Breast epithelium (tissue), 4 donors: ENCODE data around the gene PDE10A. TPM values are rescaled to one million over a fixed set of nuclear protein-coding genes. Genes with fewer than 3 reads are reported as not detected.

ENCODE experiments used
- DNase-seq, 2 donors: peaks; one replicate each; pipeline ENCODE4 v3.0.0-alpha.2; 2019; ENCODE audit warnings: low spot score in 2 of 2
- H3K27ac ChIP-seq, 2 donors: fragments of 200-600 bp; sonication (generic) in 1 of 2; one replicate each; pipeline ENCODE4 v1.5.1; 2016 to 2019; ENCODE audit warnings: mild to moderate bottlenecking in 1 of 2
- H3K27me3 ChIP-seq, 2 donors: fragments of 200-600 bp; sonication (generic) in 1 of 2; one replicate each; pipeline versions ENCODE4 v1.5.1 to v1.6.0; 2017 to 2019; ENCODE audit warnings: control low read depth in 1 of 2, mild to moderate bottlenecking in 1 of 2
- H3K36me3 ChIP-seq: fragments of 200-600 bp; one replicate; pipeline ENCODE4 v1.5.1; 2019
- H3K4me1 ChIP-seq, 2 donors: fragments of 200-600 bp; sonication (generic); one replicate each; pipeline ENCODE4 v1.5.1; 2016 to 2019; ENCODE audit warnings: control low read depth in 1 of 2
- H3K4me3 ChIP-seq, 3 donors: fragments of 200-600 bp; sonication (generic); 1 replicate in 2 of 3; 2 replicates in 1 of 3; pipeline ENCODE4 v1.5.1; 2016 to 2019; ENCODE audit warnings: mild to moderate bottlenecking in 3 of 3, moderate library complexity in 2 of 3
- H3K9me3 ChIP-seq, 2 donors: fragments of 200-600 bp; sonication (generic) in 1 of 2; one replicate each; pipeline ENCODE4 v1.5.1; 2016 to 2019; ENCODE audit warnings: control low read depth in 1 of 2
- CTCF ChIP-seq, 3 donors: fragments of 450-650 bp; IDR thresholded peaks; one replicate each; pipeline ENCODE4 v1.5.1; 2016 to 2017; ENCODE audit warnings: antibody characterized with exemption in 3 of 3, mild to moderate bottlenecking in 3 of 3, moderate library complexity in 3 of 3
- POLR2A ChIP-seq: fragments of 450-650 bp; IDR thresholded peaks from one replicate; pipeline ENCODE4 v1.6.1; 2016; ENCODE audit warnings: antibody characterized with exemption, mild to moderate bottlenecking, moderate library complexity
- POLR2AphosphoS5 ChIP-seq, 3 donors: sonication (generic); formaldehyde crosslinking; IDR thresholded peaks; one replicate each; pipeline ENCODE4 v1.6.1; 2017; ENCODE audit warnings: antibody characterized with exemption in 3 of 3
- intact Hi-C: fragments of 100-400 bp; cut with DNase I; formaldehyde crosslinking; loops from one replicate; pipeline ENCODE4 v1.15.1; 2023; ENCODE audit warnings: low total_unique reads
- total RNA-seq, 3 donors: library from RNA; depleted of rRNA; stranded (reverse); fragments of >200 nt; gene quantifications; one replicate each; pipeline ENCODE4 v1.1.0, GENCODE V29; 2016

The PDE10A gene
- total RNA-seq, 3 donors from 2014 or later: 2.7 to 22.0 (median 12.6) TPM

- H3K27me3 ChIP-seq: no peaks in the 10 kb centered on the region
These were observed 41.2 kb upstream of the PDE10A start for GRCh38 chr6:165704045-165704748.

DNA sequence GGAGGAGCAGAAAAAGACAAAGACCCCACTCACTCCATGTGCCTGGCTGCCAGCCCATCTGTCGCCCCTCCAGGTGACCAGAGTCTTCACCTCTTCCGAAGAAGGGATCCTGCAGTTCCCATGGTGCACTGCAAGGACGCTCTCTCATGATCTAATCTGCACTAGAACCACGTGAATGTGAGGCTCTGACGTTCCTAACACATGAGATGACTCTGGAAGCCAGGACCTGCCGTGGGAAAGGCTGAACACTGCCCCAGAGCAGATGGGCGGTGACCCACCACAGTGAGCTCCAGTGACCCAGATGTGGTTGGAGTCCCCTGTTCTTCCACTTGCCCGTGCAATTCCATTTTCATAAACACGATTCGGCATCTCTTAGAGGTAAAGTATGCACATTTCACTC, 39.6 kb upstream of the PDE10A start:
- Histone ChIP-seq H3K4me3 (no peak overlapping the region), H3K4me1 (no peaks in the 10 kb centered on the region), H3K9me3 (peaks cover 6 to 11% of the 10 kb centered on the region in 2 donors), H3K27me3 (no peaks in the 10 kb centered on the region), H3K27ac (no peak overlapping the region), H3K36me3 (no peaks in the 10 kb centered on the region)
- DNase-seq: no peak
- intact Hi-C loops: no loop called here
- TF ChIP-seq POLR2A (no peak), POLR2AphosphoS5 (IDR thresholded peaks at IDR 0.05) (no peak), CTCF (IDR thresholded peaks at IDR 0.05) (no peak)

More at GRCh38 chr6:165704045-165704748, 41.2 kb upstream of the PDE10A start:
- no peaks in the 10 kb centered on the region for H3K36me3 ChIP-seq
- H3K4me3 ChIP-seq: peak overlapping the region in 2 of 3 donors; percentile 8 to 21
- H3K27ac ChIP-seq: no peak overlapping the region
- intact Hi-C loops: no loop called here
- TF ChIP-seq POLR2A (no peak), POLR2AphosphoS5 (IDR thresholded peaks at IDR 0.05) (no peak), CTCF (IDR thresholded peaks at IDR 0.05) (no peak)
- DNase-seq: peak in 1 of 2 donors; percentile 24
- no peaks in the 10 kb centered on the region for H3K9me3 ChIP-seq
- no peaks in the 10 kb centered on the region for H3K4me1 ChIP-seq

DNA sequence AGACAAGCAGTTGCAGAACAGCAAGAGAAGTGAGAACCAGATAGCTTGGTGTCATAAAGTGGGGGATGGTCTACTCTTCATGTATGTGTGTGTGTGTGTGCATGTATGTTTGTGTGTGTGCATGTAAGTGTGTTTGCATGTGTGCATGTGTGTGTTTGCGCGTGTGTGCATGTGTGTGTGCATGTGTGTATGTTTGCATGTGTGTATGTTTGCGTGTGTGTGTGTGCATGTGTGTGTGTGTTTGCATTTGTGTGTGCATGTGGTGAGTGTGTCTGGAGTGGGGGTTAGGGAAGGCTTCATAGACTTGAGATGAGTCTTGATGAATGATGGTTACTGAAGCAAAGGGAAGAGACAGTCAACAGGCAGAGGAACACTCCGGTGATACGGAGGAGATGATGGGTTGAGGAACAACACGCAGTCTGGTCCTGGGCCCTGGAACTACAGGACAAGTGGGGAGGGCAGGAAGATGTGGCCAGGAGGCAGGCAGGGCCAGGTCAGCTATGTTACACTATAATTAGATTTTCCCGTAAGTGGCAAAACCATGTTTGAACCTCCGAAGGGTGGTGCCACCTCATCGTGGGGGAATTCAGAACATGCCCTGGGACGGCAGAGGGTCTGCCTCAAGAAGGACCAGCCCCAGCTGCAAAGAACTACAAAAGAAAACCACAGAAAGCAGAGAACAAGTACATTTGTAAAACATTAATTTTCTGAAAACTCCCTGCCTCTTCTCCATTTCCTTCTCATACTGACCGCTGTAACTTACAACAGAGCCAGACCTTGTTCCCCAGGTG, 38.7 kb upstream of the PDE10A start:
- TF ChIP-seq CTCF (IDR thresholded peaks at IDR 0.05) (no peak), POLR2AphosphoS5 (IDR thresholded peaks at IDR 0.05) (no peak), POLR2A (no peak)
- H3K4me3 ChIP-seq: no peak overlapping the region

GRCh38 chr6:165701005-165701404, 38.0 kb upstream of the PDE10A start:
- peaks cover 6 to 11% of the 10 kb centered on the region in 2 donors for H3K9me3 ChIP-seq
- intact Hi-C loops: no loop called here
- H3K27me3 ChIP-seq: no peaks in the 10 kb centered on the region
- DNase-seq: no peak
- TF ChIP-seq CTCF (IDR thresholded peaks at IDR 0.05) (no peak), POLR2AphosphoS5 (IDR thresholded peaks at IDR 0.05) (no peak), POLR2A (no peak)
- H3K4me1 ChIP-seq: no peaks in the 10 kb centered on the region
- H3K36me3 ChIP-seq: no peaks in the 10 kb centered on the region
- no peak overlapping the region for H3K4me3 ChIP-seq
- H3K27ac ChIP-seq: no peak overlapping the region

More for the DNA sequence above, 38.7 kb upstream of the PDE10A start:
- H3K36me3 ChIP-seq: no peaks in the 10 kb centered on the region
- H3K27ac ChIP-seq: no peak overlapping the region
- H3K9me3 ChIP-seq: peaks cover 6 to 11% of the 10 kb centered on the region in 2 donors
- intact Hi-C loops: no loop called here
- DNase-seq: no peak
- H3K4me1 ChIP-seq: no peaks in the 10 kb centered on the region
- H3K27me3 ChIP-seq: no peaks in the 10 kb centered on the region

DNA sequence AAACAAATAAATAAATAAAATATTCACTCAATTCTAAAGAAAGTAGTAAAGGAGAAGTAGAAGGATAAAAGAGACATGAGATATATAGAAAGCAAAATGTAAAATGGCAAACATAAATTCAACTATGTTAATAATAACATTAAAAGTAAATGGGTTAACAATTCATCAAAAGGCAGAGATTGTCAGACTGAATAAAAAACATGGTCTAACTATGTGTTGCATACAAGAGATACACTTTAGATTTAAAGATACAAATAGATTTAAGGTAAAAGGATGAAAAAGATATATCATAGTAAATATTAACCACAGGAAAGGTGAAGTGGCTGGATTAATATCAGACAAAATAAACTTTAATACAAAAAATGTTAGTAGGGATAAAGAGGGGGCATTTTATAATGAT, 35.8 kb upstream of the PDE10A start:
- intact Hi-C loops: no loop called here
- DNase-seq: no peak
- Histone ChIP-seq H3K27me3 (no peaks in the 10 kb centered on the region), H3K36me3 (no peaks in the 10 kb centered on the region), H3K4me3 (no peak overlapping the region), H3K4me1 (no peaks in the 10 kb centered on the region), H3K27ac (no peak overlapping the region), H3K9me3 (peaks cover 6 to 11% of the 10 kb centered on the region in 2 donors)
- TF ChIP-seq POLR2A: no peak
- no peak for TF ChIP-seq POLR2AphosphoS5 (IDR thresholded peaks at IDR 0.05)
- TF ChIP-seq CTCF (IDR thresholded peaks at IDR 0.05): no peak
